Astrocyte of the spinal cord (primary cell): ENCODE data around the gene IGFLR1.

Experiments
- DNase-seq: peaks from one replicate; pipeline ENCODE4 v3.0.0; 2011; ENCODE audit warnings: low read depth, low spot score
- H3K4me3 ChIP-seq: 2 replicates; pipeline ENCODE4 v1.5.1; 2011; ENCODE audit warnings: low read depth, mild to moderate bottlenecking, low read length, moderate library complexity
- CTCF ChIP-seq: IDR thresholded peaks from 2 replicates; pipeline ENCODE4 v1.5.1; 2012; ENCODE audit warnings: low read depth, mild to moderate bottlenecking, low read length, inconsistent platforms
- in situ Hi-C: cut with HindIII; loops from 2 replicates; pipeline ENCODE4 v1.10.0; 2017; ENCODE audit warnings: low sequenced_read_pairs

Gene IGFLR1

GRCh38 chr19:35751839-35752745 is 9.8 kb upstream of the IGFLR1 start:
- in situ Hi-C loops = no loop called here
- no peak for TF ChIP-seq CTCF
- DNase-seq = no peak
- H3K4me3 ChIP-seq = no peak overlapping the region

DNA sequence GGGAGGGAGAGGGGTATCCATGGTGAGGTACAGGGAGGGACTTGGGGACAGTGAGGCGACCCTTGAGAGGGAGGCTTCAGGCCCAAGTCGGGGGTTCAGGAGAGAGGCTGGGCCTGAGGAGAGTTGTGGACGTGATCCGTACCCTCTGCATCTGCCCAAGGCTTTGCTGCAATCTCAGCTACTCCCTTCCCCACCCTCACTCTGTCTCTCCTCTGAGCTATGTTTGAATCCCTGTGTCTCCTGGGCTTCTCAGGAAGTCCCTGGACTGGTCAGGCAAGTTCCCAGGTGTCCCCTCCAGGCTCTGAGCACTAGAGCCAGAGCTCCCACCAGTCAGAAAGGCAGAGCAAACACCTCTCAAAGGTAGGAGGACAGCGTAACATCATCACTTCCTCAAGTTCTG is 7.9 kb upstream of the IGFLR1 start:
- no peak for TF ChIP-seq CTCF
- in situ Hi-C loops = no loop called here

GRCh38 chr19:35748106-35749020 is 6.1 kb upstream of the IGFLR1 start, which contains the start of gene LIN37:
TSS of gene LIN37 (plus strand) at chr19:35748576. CDS start at chr19:35748725, 149 bp downstream.
- DNase-seq = peak; percentile 100
- in situ Hi-C loops = no loop called here
- H3K4me3 ChIP-seq = peak within 1 kb of the TSS; percentile 100
- TF ChIP-seq CTCF = no peak

More for the DNA sequence above, 7.9 kb upstream of the IGFLR1 start:
- H3K4me3 ChIP-seq = no peak overlapping the region
- DNase-seq = no peak

DNA sequence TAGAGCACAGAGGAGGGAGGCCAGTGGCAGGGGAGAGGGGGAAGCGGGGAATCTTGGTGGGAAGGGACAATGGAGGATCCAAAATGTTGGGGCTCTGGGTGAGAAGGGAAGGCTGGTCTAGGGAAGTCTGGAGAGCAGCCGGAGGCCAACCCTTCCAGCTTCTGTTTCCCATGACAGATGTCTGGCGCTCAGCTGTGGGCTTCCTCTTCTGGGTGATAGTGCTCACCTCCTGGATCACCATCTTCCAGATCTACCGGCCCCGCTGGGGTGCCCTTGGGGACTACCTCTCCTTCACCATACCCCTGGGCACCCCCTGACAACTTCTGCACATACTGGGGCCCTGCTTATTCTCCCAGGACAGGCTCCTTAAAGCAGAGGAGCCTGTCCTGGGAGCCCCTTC is 4.3 kb upstream of the IGFLR1 start:
- TF ChIP-seq CTCF = no peak
- in situ Hi-C loops = no loop called here
- peak overlapping the region; percentile 97 for H3K4me3 ChIP-seq
- no peak for DNase-seq

DNA sequence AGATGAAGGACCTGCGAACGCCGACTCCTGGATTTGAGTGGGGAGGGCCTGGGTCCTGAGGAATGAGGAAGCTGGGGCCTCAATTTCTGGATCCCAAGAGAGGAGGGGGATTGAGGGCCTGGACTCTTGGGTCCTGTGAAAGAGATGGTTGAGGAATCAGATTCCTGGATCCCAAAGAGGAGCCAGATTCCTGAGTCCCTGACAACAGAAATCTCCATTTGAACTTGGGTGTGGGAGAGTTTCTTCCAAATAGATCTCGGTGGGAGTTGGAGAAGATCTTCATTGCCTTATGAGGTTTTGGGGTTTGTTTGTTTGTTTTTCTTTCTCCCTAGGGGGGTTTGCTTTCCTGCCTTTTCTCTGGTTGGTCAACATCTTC is 3.8 kb upstream of the IGFLR1 start:
- H3K4me3 ChIP-seq = peak overlapping the region; percentile 97
- no peak for DNase-seq
- TF ChIP-seq CTCF = no peak
- in situ Hi-C loops = no loop called here

GRCh38 chr19:35745328-35746086 is 3.3 kb upstream of the IGFLR1 start, which contains the start of the genes PSENEN and U2AF1L4:
TSS of gene PSENEN (plus strand) at chr19:35745651. CDS start at chr19:35745931, 280 bp downstream.
TSS of gene U2AF1L4 (minus strand) at chr19:35745418. CDS start at chr19:35745391, 27 bp downstream.
- peak; percentile 100 for DNase-seq
- no peak for TF ChIP-seq CTCF
- in situ Hi-C loops = no loop called here
- peak within 1 kb of the TSS; percentile 97 for H3K4me3 ChIP-seq
